Endodermal cell (in vitro differentiated cells): Measurements from ENCODE around the gene UMAD1. TPM values are rescaled to one million over a fixed set of nuclear protein-coding genes. Genes with fewer than 3 reads are reported as not detected.

Source experiments
- DNase-seq: peaks from one replicate; pipeline ENCODE4 v3.0.0-alpha.2; 2017
- H3K27ac ChIP-seq: 2 replicates; pipeline ENCODE4 v1.5.1; 2013; ENCODE audit warnings: mild to moderate bottlenecking, low read depth, low read length, moderate library complexity
- H3K27me3 ChIP-seq: 2 replicates; pipeline ENCODE4 v1.6.1; 2013; ENCODE audit warnings: mild to moderate bottlenecking, low read length, moderate library complexity; ENCODE audit not compliant: insufficient read depth, control insufficient read depth, poor library complexity, severe bottlenecking
- H3K36me3 ChIP-seq: 2 replicates; pipeline ENCODE4 v1.7.0; 2013; ENCODE audit warnings: mild to moderate bottlenecking, low read length, moderate library complexity; ENCODE audit not compliant: control insufficient read depth, insufficient read depth
- H3K4me1 ChIP-seq: one replicate; pipeline ENCODE4 v1.7.0; 2013; ENCODE audit warnings: low read length; ENCODE audit not compliant: control insufficient read depth, insufficient read depth
- H3K4me3 ChIP-seq: 2 replicates; pipeline ENCODE4 v1.5.1; 2013; ENCODE audit warnings: mild to moderate bottlenecking, low read length, moderate library complexity
- H3K9ac ChIP-seq: 2 replicates; pipeline ENCODE4 v1.6.1; 2013; ENCODE audit warnings: mild to moderate bottlenecking, low read length, moderate library complexity; ENCODE audit not compliant: poor library complexity, severe bottlenecking; ENCODE audit errors: extremely low read depth
- H3K9me3 ChIP-seq: 2 replicates; pipeline ENCODE4 v1.6.1; 2013; ENCODE audit warnings: mild to moderate bottlenecking, low read length, moderate library complexity; ENCODE audit not compliant: control insufficient read depth
- H3K27ac Mint-ChIP-seq: 2 replicates; pipeline ENCODE4 v1.8.0; 2020; ENCODE audit warnings: mixed read lengths
- H3K27me3 Mint-ChIP-seq: 2 replicates; pipeline ENCODE4 v1.8.0; 2021; ENCODE audit warnings: mild to moderate bottlenecking, mixed read lengths; ENCODE audit not compliant: insufficient read depth
- H3K36me3 Mint-ChIP-seq: 2 replicates; pipeline ENCODE4 v1.8.0; 2020; ENCODE audit warnings: low read depth, mixed read lengths
- H3K4me1 Mint-ChIP-seq: 2 replicates; pipeline ENCODE4 v1.8.0; 2020; ENCODE audit warnings: mixed read lengths
- H3K4me3 Mint-ChIP-seq: 2 replicates; pipeline ENCODE4 v1.8.0; 2020; ENCODE audit warnings: mild to moderate bottlenecking, moderate library complexity, mixed read lengths
- H3K9me3 Mint-ChIP-seq: 2 replicates; pipeline ENCODE4 v1.8.0; 2020; ENCODE audit warnings: mild to moderate bottlenecking, mixed read lengths
- WGBS, 2 experiments: methylation state at CpG; one replicate each; pipeline versions ENCODE4 v1.1.5 to v1.1.7; 2013; ENCODE audit warnings: missing lambda C conversion rate in 2 of 2, mixed read lengths in 1 of 2; ENCODE audit not compliant: insufficient coverage in 1 of 2, insufficient read length in 1 of 2; 5-methylcytosine and 5-hydroxymethylcytosine counted together
- total RNA-seq, 2 donors: library from RNA; stranded (reverse); fragmentation: NEBNext Ultra II Directional in 1 of 2; extraction: Animal tissue kit (Norgen Biotek cat#: 25700) in 1 of 2; gene quantifications; 2 replicates in 1 of 2; 3 replicates in 1 of 2; pipeline ENCODE4 v1.2.1, GENCODE V29; 2021
- TF ChIP-seq, protein P1 (sequence below): fragments of 200-600 bp; sonication (generic); conservative IDR thresholded peaks from 2 replicates; pipeline ENCODE4 v1.5.0; 2021; ENCODE audit warnings: antibody characterized with exemption, mild to moderate bottlenecking

Gene UMAD1
- total RNA-seq, 2 donors from 2014 or later, result 9.7 to 10.3 TPM

GRCh38 chr7:7793921-7794320 is 153.4 kb downstream of the UMAD1 start:
- Histone ChIP-seq H3K27me3 (no peaks in the 10 kb centered on the region), H3K9ac (no peak overlapping the region), H3K4me3 (no peak overlapping the region), H3K36me3 (no peaks in the 10 kb centered on the region), H3K27ac (no peak overlapping the region), H3K4me1 (peaks cover 5% of the 10 kb centered on the region), H3K9me3 (peaks cover 15% of the 10 kb centered on the region)
- Mint-ChIP-seq H3K27ac (peak overlapping the region; percentile 70), H3K27me3 (no peaks in the 10 kb centered on the region), H3K9me3 (peaks cover 15% of the 10 kb centered on the region), H3K4me1 (peaks cover 37% of the 10 kb centered on the region), H3K4me3 (no peak overlapping the region), H3K36me3 (peaks cover 13% of the 10 kb centered on the region)
- 69% methylated on average over 1 of the region's 1 CpG; no CpG with 5 or more reads in 1 of the 2 experiments for WGBS, 2 experiments
- no peak for DNase-seq
- TF ChIP-seq, protein P1, sequence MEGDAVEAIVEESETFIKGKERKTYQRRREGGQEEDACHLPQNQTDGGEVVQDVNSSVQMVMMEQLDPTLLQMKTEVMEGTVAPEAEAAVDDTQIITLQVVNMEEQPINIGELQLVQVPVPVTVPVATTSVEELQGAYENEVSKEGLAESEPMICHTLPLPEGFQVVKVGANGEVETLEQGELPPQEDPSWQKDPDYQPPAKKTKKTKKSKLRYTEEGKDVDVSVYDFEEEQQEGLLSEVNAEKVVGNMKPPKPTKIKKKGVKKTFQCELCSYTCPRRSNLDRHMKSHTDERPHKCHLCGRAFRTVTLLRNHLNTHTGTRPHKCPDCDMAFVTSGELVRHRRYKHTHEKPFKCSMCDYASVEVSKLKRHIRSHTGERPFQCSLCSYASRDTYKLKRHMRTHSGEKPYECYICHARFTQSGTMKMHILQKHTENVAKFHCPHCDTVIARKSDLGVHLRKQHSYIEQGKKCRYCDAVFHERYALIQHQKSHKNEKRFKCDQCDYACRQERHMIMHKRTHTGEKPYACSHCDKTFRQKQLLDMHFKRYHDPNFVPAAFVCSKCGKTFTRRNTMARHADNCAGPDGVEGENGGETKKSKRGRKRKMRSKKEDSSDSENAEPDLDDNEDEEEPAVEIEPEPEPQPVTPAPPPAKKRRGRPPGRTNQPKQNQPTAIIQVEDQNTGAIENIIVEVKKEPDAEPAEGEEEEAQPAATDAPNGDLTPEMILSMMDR, result no peak

GRCh38 chr7:7795203-7795602 is 154.7 kb downstream of the UMAD1 start:
- peaks cover 15% of the 10 kb centered on the region for H3K9me3 Mint-ChIP-seq
- 87 to 100% methylated on average over 1 to 2 of the region's 2 CpGs for WGBS, 2 experiments
- Histone ChIP-seq H3K4me3 (no peak overlapping the region), H3K9me3 (peaks cover 15% of the 10 kb centered on the region), H3K4me1 (peaks cover 5% of the 10 kb centered on the region), H3K36me3 (no peaks in the 10 kb centered on the region), H3K9ac (no peak overlapping the region), H3K27ac (no peak overlapping the region), H3K27me3 (no peaks in the 10 kb centered on the region)
- H3K4me1 Mint-ChIP-seq, result peaks cover 40% of the 10 kb centered on the region
- peaks cover 13% of the 10 kb centered on the region for H3K36me3 Mint-ChIP-seq
- no peak overlapping the region for H3K4me3 Mint-ChIP-seq
- H3K27ac Mint-ChIP-seq, result peak overlapping the region; percentile 70
- no peaks in the 10 kb centered on the region for H3K27me3 Mint-ChIP-seq
- TF ChIP-seq, protein P1, result no peak
- no peak for DNase-seq

GRCh38 chr7:7795630-7796121 is 155.1 kb downstream of the UMAD1 start:
- H3K4me1 ChIP-seq, result peaks cover 5% of the 10 kb centered on the region
- no peaks in the 10 kb centered on the region for H3K36me3 ChIP-seq
- H3K27me3 Mint-ChIP-seq, result no peaks in the 10 kb centered on the region
- peaks cover 15% of the 10 kb centered on the region for H3K9me3 Mint-ChIP-seq
- H3K27ac Mint-ChIP-seq, result peak overlapping the region; percentile 70
- peaks cover 13% of the 10 kb centered on the region for H3K36me3 Mint-ChIP-seq
- peaks cover 15% of the 10 kb centered on the region for H3K9me3 ChIP-seq
- WGBS, 2 experiments, result 90% methylated on average over 1 of the region's 1 CpG; no CpG with 5 or more reads in 1 of the 2 experiments
- no peak overlapping the region for H3K27ac ChIP-seq
- peaks cover 40% of the 10 kb centered on the region for H3K4me1 Mint-ChIP-seq
- H3K4me3 ChIP-seq, result no peak overlapping the region
- no peak overlapping the region for H3K9ac ChIP-seq
- TF ChIP-seq, protein P1, result no peak
- DNase-seq, result no peak
- H3K4me3 Mint-ChIP-seq, result no peak overlapping the region
- H3K27me3 ChIP-seq, result no peaks in the 10 kb centered on the region
